Measurements from ENCODE around the gene CMSS1.

DNA sequence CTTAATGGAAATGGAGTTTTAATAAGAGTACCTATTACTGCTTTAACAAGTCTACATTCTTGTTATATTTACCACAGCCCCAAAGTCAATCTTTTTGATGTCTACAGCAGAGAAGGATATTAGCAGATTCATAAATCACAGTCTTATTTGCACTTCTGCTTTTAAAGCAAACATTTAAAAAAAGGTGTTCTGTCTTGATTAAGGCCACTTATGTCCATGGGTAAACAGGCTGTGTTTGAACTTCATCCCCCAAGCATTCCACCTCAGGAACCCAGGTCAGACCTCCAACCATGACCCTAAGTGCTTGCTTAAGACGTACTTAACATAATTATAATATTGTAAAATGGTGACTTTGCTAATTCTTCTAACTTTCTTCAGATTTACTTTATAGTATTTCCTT lies 113.4 kb downstream of the CMSS1 start:
- TF ChIP-seq, protein P1, sequence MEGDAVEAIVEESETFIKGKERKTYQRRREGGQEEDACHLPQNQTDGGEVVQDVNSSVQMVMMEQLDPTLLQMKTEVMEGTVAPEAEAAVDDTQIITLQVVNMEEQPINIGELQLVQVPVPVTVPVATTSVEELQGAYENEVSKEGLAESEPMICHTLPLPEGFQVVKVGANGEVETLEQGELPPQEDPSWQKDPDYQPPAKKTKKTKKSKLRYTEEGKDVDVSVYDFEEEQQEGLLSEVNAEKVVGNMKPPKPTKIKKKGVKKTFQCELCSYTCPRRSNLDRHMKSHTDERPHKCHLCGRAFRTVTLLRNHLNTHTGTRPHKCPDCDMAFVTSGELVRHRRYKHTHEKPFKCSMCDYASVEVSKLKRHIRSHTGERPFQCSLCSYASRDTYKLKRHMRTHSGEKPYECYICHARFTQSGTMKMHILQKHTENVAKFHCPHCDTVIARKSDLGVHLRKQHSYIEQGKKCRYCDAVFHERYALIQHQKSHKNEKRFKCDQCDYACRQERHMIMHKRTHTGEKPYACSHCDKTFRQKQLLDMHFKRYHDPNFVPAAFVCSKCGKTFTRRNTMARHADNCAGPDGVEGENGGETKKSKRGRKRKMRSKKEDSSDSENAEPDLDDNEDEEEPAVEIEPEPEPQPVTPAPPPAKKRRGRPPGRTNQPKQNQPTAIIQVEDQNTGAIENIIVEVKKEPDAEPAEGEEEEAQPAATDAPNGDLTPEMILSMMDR (IDR thresholded peaks at IDR 0.05), result no peak
- no peak for TF ChIP-seq EZH2 (IDR thresholded peaks at IDR 0.05; ENCODE audit: borderline replicate concordance, insufficient read depth, low read depth, low read length, poor library complexity, severe bottlenecking)

Data from B cell (primary cell).